ENCODE results near the gene HTR3E.
"Not testable (repeated sequence)": the region's sequence is repeated elsewhere in the genome, so short reads cannot be mapped to it uniquely, and the experiment has no call there.

The HTR3E gene

GRCh38 chr3:184096811-184097383 lies at the start of gene HTR3E:
Gene HTR3E, plus strand, starts transcription at chr3:184097064. Its CDS starts 466 bp downstream, at chr3:184097530.
- no peak for DNase-seq

GRCh38 chr3:184050217-184050847 lies 46.5 kb upstream of the HTR3E start:
- no peak for DNase-seq

GRCh38 chr3:184052767-184053166 lies 44.1 kb upstream of the HTR3E start, which contains the start of gene HTR3C:
Gene HTR3C, plus strand, starts transcription at chr3:184053047. Its CDS starts 34 bp downstream, at chr3:184053081.
- DNase-seq, result no peak

- no peak for DNase-seq
These were observed 38.8 kb upstream of the HTR3E start for GRCh38 chr3:184058029-184058428.

- DNase-seq, result no peak
These were observed 37.4 kb upstream of the HTR3E start for GRCh38 chr3:184059424-184059823.

- no peak for DNase-seq
These were observed 34.2 kb upstream of the HTR3E start for GRCh38 chr3:184062637-184063036.

GRCh38 chr3:184066211-184066610 lies 30.7 kb upstream of the HTR3E start:
- no peak for DNase-seq

- no peak for DNase-seq
These were observed 29.2 kb upstream of the HTR3E start for GRCh38 chr3:184067573-184068055.

GRCh38 chr3:184068344-184068743 lies 28.5 kb upstream of the HTR3E start:
- DNase-seq, result no peak

GRCh38 chr3:184071142-184071541 lies 25.7 kb upstream of the HTR3E start:
- not testable (repeated sequence) for DNase-seq

GRCh38 chr3:184073621-184074020 lies 23.2 kb upstream of the HTR3E start:
- DNase-seq, result no peak

- DNase-seq, result no peak
These were observed 21.0 kb upstream of the HTR3E start for GRCh38 chr3:184075901-184076300.

- no peak for DNase-seq
These were observed 19.0 kb upstream of the HTR3E start for GRCh38 chr3:184077881-184078280.

- no peak for DNase-seq
These were observed 18.0 kb upstream of the HTR3E start for GRCh38 chr3:184078851-184079250.

- no peak for DNase-seq
These were observed 15.6 kb upstream of the HTR3E start for GRCh38 chr3:184081116-184081830.

GRCh38 chr3:184082034-184082433 lies 14.8 kb upstream of the HTR3E start:
- no peak for DNase-seq

GRCh38 chr3:184082465-184082864 lies 14.4 kb upstream of the HTR3E start:
- DNase-seq, result no peak

- DNase-seq, result no peak
These were observed 11.4 kb upstream of the HTR3E start for GRCh38 chr3:184085389-184085852.

GRCh38 chr3:184092199-184092598 lies 4.7 kb upstream of the HTR3E start:
- no peak for DNase-seq

GRCh38 chr3:184097556-184097955 lies 692 bp downstream of the HTR3E start:
- DNase-seq, result no peak

GRCh38 chr3:184099806-184100686 lies 3.2 kb downstream of the HTR3E start:
- no peak for DNase-seq

- no peak for DNase-seq
These were observed 13.5 kb downstream of the HTR3E start for GRCh38 chr3:184110316-184110725.

- DNase-seq, result no peak
These were observed 19.2 kb downstream of the HTR3E start for GRCh38 chr3:184116017-184116416.

Measured in CD4-positive, alpha-beta T cell treated with Interleukin-6 for 4 hours (primary cell).